B cell (primary cell): Measurements from ENCODE around the gene NDUFS5. TPM values are rescaled to one million over a fixed set of nuclear protein-coding genes. Genes with fewer than 3 reads are reported as not detected.

ENCODE experiments used
- ATAC-seq: fragments of 200-7000 bp; cut with Tn5 transposase; one replicate; pipeline ENCODE4 v1.10.0; 2021; ENCODE audit warnings: low read depth, mild to moderate bottlenecking, moderate number of reproducible peaks, moderate library complexity
- CTCF ChIA-PET: fragments of 350-600 bp; sonication (Branson Sonifier 250); formaldehyde crosslinking; loops from one replicate; lab custom pipeline; 2021; ENCODE audit warnings: antibody characterized with exemption, inconsistent platforms; lab: Charles Lee
- POLR2A ChIA-PET: fragments of 350-600 bp; sonication (Branson Sonifier 250); formaldehyde crosslinking; loops from one replicate; lab custom pipeline; 2021; ENCODE audit warnings: antibody characterized with exemption; lab: Charles Lee
- DNase-seq: peaks from one replicate; pipeline ENCODE4 v3.0.0; 2013
- H2AFZ ChIP-seq: 2 replicates; pipeline ENCODE4 v1.6.1; 2012; ENCODE audit warnings: mild to moderate bottlenecking, low read depth, low read length; ENCODE audit not compliant: insufficient read depth, poor library complexity, severe bottlenecking
- H3K27ac ChIP-seq, 2 donors: 1 replicate in 1 of 2; 2 replicates in 1 of 2; pipeline ENCODE4 v1.5.1; 2012 to 2013; ENCODE audit warnings: low read length in 2 of 2, mild to moderate bottlenecking in 2 of 2, moderate library complexity in 1 of 2
- H3K27me3 ChIP-seq, 4 experiments: fragments of 200-600 bp in 1 of 4; sonication (generic) in 1 of 4; replicated peaks in 1 of 4; 1 replicate in 2 of 4; 2 replicates in 2 of 4; pipeline versions ENCODE4 v1.6.1 to v1.7.0; 2013 to 2016; ENCODE audit warnings: low read length in 3 of 4, mild to moderate bottlenecking in 2 of 4, mixed read lengths in 1 of 4, moderate library complexity in 1 of 4; ENCODE audit not compliant: insufficient read depth in 4 of 4, control insufficient read depth in 3 of 4; ENCODE audit errors: control extremely low read depth in 1 of 4
- H3K36me3 ChIP-seq, 2 experiments: replicated peaks in 1 of 2; 1 replicate in 1 of 2; 2 replicates in 1 of 2; pipeline versions ENCODE4 v1.6.1 to v1.7.1; 2013; ENCODE audit warnings: low read length in 1 of 2; ENCODE audit not compliant: insufficient read depth in 2 of 2, control insufficient read depth in 1 of 2; ENCODE audit errors: control extremely low read depth in 1 of 2, extremely low read depth in 1 of 2
- H3K4me1 ChIP-seq, 2 donors: fragments of 200-600 bp in 1 of 2; sonication (generic) in 1 of 2; 1 replicate in 1 of 2; 2 replicates in 1 of 2; pipeline versions ENCODE4 v1.5.1 to v1.6.1; 2013 to 2017; ENCODE audit warnings: low read length in 2 of 2; ENCODE audit not compliant: control insufficient read depth in 2 of 2, insufficient read depth in 2 of 2
- H3K4me2 ChIP-seq: replicated peaks from 2 replicates; pipeline ENCODE3; 2012; ENCODE audit warnings: mild to moderate bottlenecking, low read depth, low read length; ENCODE audit not compliant: poor library complexity, severe bottlenecking
- H3K4me3 ChIP-seq, 5 experiments: fragments of 200-600 bp in 1 of 5; sonication (generic) in 1 of 5; 1 replicate in 3 of 5; 2 replicates in 2 of 5; pipeline versions ENCODE4 v1.5.1 to v1.7.0; 2011 to 2016; ENCODE audit warnings: low read length in 4 of 5, mild to moderate bottlenecking in 4 of 5, low read depth in 2 of 5, control low read depth in 1 of 5, moderate library complexity in 1 of 5; ENCODE audit not compliant: insufficient read depth in 1 of 5; ENCODE audit errors: control extremely low read depth in 1 of 5, extremely low read depth in 1 of 5
- H3K79me2 ChIP-seq: fragments of 200-600 bp; sonication (generic); one replicate; pipeline ENCODE4 v1.6.0; 2016; ENCODE audit warnings: low read length; ENCODE audit not compliant: control insufficient read depth, insufficient read depth
- H3K9ac ChIP-seq: fragments of 200-600 bp; sonication (generic); 2 replicates; pipeline ENCODE4 v1.6.1; 2017; ENCODE audit warnings: mild to moderate bottlenecking, low read length, moderate library complexity
- H3K9me3 ChIP-seq, 3 donors: one replicate each; pipeline versions ENCODE4 v1.6.1 to v1.7.1; 2013; ENCODE audit warnings: low read length in 2 of 3; ENCODE audit not compliant: control insufficient read depth in 2 of 3, insufficient read depth in 1 of 3; ENCODE audit errors: control extremely low read depth in 1 of 3
- H4K20me1 ChIP-seq: 2 replicates; pipeline ENCODE4 v1.6.0; 2012; ENCODE audit warnings: mild to moderate bottlenecking, low read length; ENCODE audit not compliant: insufficient read depth, control insufficient read depth, poor library complexity, severe bottlenecking
- H3K27ac Mint-ChIP-seq: one replicate; pipeline ENCODE4 v1.8.0; 2021; ENCODE audit warnings: mixed read lengths
- H3K27me3 Mint-ChIP-seq: one replicate; pipeline ENCODE4 v1.8.0; 2021; ENCODE audit warnings: mixed read lengths
- H3K4me1 Mint-ChIP-seq: one replicate; pipeline ENCODE4 v1.8.0; 2021; ENCODE audit warnings: mixed read lengths
- H3K4me3 Mint-ChIP-seq: one replicate; pipeline ENCODE4 v1.8.0; 2021; ENCODE audit warnings: mixed read lengths
- H3K9me3 Mint-ChIP-seq: one replicate; pipeline ENCODE4 v1.8.0; 2022; ENCODE audit warnings: mixed read lengths; ENCODE audit not compliant: insufficient read depth
- CTCF ChIP-seq: fragments of 200-600 bp; IDR thresholded peaks from one replicate; pipeline ENCODE4 v1.8.0; 2022; ENCODE audit warnings: antibody characterized with exemption, mild to moderate bottlenecking
- EZH2 ChIP-seq: IDR thresholded peaks from 2 replicates; pipeline ENCODE4 v1.6.1; 2012; ENCODE audit warnings: borderline replicate concordance, low read depth, mild to moderate bottlenecking, moderate library complexity, low read length; ENCODE audit not compliant: insufficient read depth, poor library complexity, severe bottlenecking
- WGBS: methylation state at CpG from one replicate; pipeline ENCODE4 v1.1.5; 2013; ENCODE audit warnings: missing lambda C conversion rate; ENCODE audit not compliant: insufficient coverage; 5-methylcytosine and 5-hydroxymethylcytosine counted together
- intact Hi-C: fragments of 100-400 bp; cut with micrococcal nuclease; formaldehyde crosslinking; loops from one replicate; pipeline ENCODE4 v1.10.0; 2022
- polyA plus RNA-seq: library from polyadenylated mRNA; depleted of rRNA; stranded (reverse); fragments of >200 nt; gene quantifications from 2 replicates; pipeline ENCODE4 v1.2.3, GENCODE V29; 2012
- total RNA-seq, 2 donors: library from RNA; stranded (reverse); fragments of 120-200 nt in 1 of 2; gene quantifications; 1 replicate in 1 of 2; 2 replicates in 1 of 2; pipeline versions ENCODE4 v1.2.3 to v1.2.4, GENCODE V29; 2013 to 2022

Gene NDUFS5
- total and polyA plus RNA-seq, 2 donors (not counting 1 experiment from before 2014, with no cell fraction given), result 55.8 to 85.5 TPM

- Mint-ChIP-seq H3K27ac (no peak overlapping the region), H3K4me1 (peaks cover 29% of the 10 kb centered on the region), H3K4me3 (no peak overlapping the region), H3K9me3 (no peaks in the 10 kb centered on the region), H3K27me3 (no peaks in the 10 kb centered on the region)
- Histone ChIP-seq H3K4me3 (no peak overlapping the region), H3K27me3 (no peaks in the 10 kb centered on the region), H3K4me1 (peaks cover 11 to 14% of the 10 kb centered on the region in 2 donors), H3K9ac (no peak overlapping the region), H3K79me2 (peaks cover 64% of the 10 kb centered on the region), H3K4me2 (no peak overlapping the region), H3K27ac (peak overlapping the region in 1 of 2 donors; percentile 3), H3K36me3 (peaks cover 2 to 49% of the 10 kb centered on the region in 2 experiments), H4K20me1 (peaks cover 81% of the 10 kb centered on the region), H3K9me3 (no peaks in the 10 kb centered on the region), H2AFZ (no peak overlapping the region)
- DNase-seq (no peak), ATAC-seq (no peak)
- TF ChIP-seq EZH2, result no peak
- TF ChIP-seq CTCF, result no peak
- ChIA-PET POLR2A (interaction anchor here (0.8 kb wide), 1 partner anchor 29 kb away, joined by 3 read pairs; no protein-coding TSS in a partner anchor), CTCF (interaction anchor here (0.6 to 1.0 kb wide), 3 partner anchors 9 to 307 kb away, joined by 3 read pairs; no protein-coding TSS in a partner anchor)
- intact Hi-C loops, result no loop called here
- no CpG with 5 or more reads among the region's 4 CpGs for WGBS
Measured at GRCh38 chr1:38997034-38997900, 28.9 kb upstream of the NDUFS5 start.

DNA sequence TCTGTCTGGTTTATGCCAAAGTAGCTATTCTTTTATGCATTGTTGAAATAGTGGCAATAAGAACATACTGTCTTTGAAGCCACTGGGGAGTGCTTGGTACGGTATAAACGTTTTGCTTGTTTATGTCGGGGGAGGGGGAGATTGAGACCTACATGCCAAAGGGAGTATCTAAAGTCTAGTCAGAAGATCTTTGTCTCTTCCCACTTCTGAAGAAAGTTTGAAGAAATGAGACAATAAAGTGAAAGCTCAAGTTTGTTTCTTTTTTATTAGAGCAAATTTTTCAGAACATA lies 28.3 kb upstream of the NDUFS5 start:
- peaks cover 5 to 8% of the 10 kb centered on the region in 2 donors for H3K4me1 ChIP-seq
- H3K9ac ChIP-seq, result no peak overlapping the region
- POLR2A ChIA-PET, result interaction anchor here (0.8 kb wide), 1 partner anchor 29 kb away, joined by 3 read pairs; no protein-coding TSS in a partner anchor

More for the DNA sequence above, 28.3 kb upstream of the NDUFS5 start:
- H3K27ac Mint-ChIP-seq, result no peak overlapping the region
- peaks cover 75% of the 10 kb centered on the region for H4K20me1 ChIP-seq
- no peak for DNase-seq
- H3K4me3 ChIP-seq, result no peak overlapping the region
- H3K27ac ChIP-seq, result no peak overlapping the region
- peaks cover 2 to 53% of the 10 kb centered on the region in 2 experiments for H3K36me3 ChIP-seq
- no peaks in the 10 kb centered on the region for H3K27me3 ChIP-seq
- no peak overlapping the region for H3K4me2 ChIP-seq
- TF ChIP-seq CTCF (no peak), EZH2 (no peak)
- H3K4me1 Mint-ChIP-seq, result peaks cover 25% of the 10 kb centered on the region
- intact Hi-C loops, result no loop called here
- no peak overlapping the region for H3K4me3 Mint-ChIP-seq
- 93% methylated on average over 3 of the region's 3 CpGs for WGBS
- H3K79me2 ChIP-seq, result peaks cover 58% of the 10 kb centered on the region
- no peaks in the 10 kb centered on the region for H3K9me3 ChIP-seq
- CTCF ChIA-PET, result interaction anchor here (1.0 kb wide), 1 partner anchor 10 kb away, joined by 3 read pairs; no protein-coding TSS in a partner anchor
- H3K9me3 Mint-ChIP-seq, result no peaks in the 10 kb centered on the region
- ATAC-seq, result no peak
- H3K27me3 Mint-ChIP-seq, result no peaks in the 10 kb centered on the region
- H2AFZ ChIP-seq, result no peak overlapping the region
